Cardiac septum (tissue), 1 donor: ENCODE results near the gene BMP10. TPM values are rescaled to one million over a fixed set of nuclear protein-coding genes. Genes with fewer than 3 reads are reported as not detected.

Experiments used
- DNase-seq: peaks from one replicate; pipeline ENCODE4 v3.0.0-alpha.2; 2020; ENCODE audit warnings: low spot score
- intact Hi-C: fragments of 100-400 bp; cut with DNase I; formaldehyde crosslinking; loops from one replicate; pipeline ENCODE4 v1.14.0; 2022
- long read RNA-seq: library from polyadenylated mRNA; unstranded; transcript quantifications from one replicate; pipeline ENCODE4 v2.0.0, GENCODE V29; 2021
- total RNA-seq: library from RNA; stranded (reverse); fragmentation: NEBNext Ultra II Directional; extraction: Animal tissue kit (Norgen Biotek cat#: 25700); gene quantifications from one replicate; pipeline ENCODE4 v1.2.1, GENCODE V29; 2021
- donor health status: DM: no; HTN: no; CAD: no.

The BMP10 gene, protein sequence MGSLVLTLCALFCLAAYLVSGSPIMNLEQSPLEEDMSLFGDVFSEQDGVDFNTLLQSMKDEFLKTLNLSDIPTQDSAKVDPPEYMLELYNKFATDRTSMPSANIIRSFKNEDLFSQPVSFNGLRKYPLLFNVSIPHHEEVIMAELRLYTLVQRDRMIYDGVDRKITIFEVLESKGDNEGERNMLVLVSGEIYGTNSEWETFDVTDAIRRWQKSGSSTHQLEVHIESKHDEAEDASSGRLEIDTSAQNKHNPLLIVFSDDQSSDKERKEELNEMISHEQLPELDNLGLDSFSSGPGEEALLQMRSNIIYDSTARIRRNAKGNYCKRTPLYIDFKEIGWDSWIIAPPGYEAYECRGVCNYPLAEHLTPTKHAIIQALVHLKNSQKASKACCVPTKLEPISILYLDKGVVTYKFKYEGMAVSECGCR
- 0.83 TPM for total RNA-seq
- long read RNA-seq = 0 reads

GRCh38 chr2:68871159-68871764, at the start of gene BMP10:
BMP10 (minus strand) TSS chr2:68871397; CDS start chr2:68871358, 39 bp downstream.
- DNase-seq = no peak
- intact Hi-C loops = no loop called here

GRCh38 chr2:68920481-68921170, 49.4 kb upstream of the BMP10 start:
- DNase-seq = no peak
- intact Hi-C loops = loop anchor here (5.0 kb wide), 1 partner anchor 458 kb away; no protein-coding TSS in a partner anchor

GRCh38 chr2:68918497-68918896, 47.3 kb upstream of the BMP10 start:
- intact Hi-C loops = no loop called here
- no peak for DNase-seq

- DNase-seq = no peak
- intact Hi-C loops = no loop called here
Measured at GRCh38 chr2:68917034-68917718, 46.0 kb upstream of the BMP10 start.

- intact Hi-C loops = no loop called here
- DNase-seq = no peak
Measured at GRCh38 chr2:68916226-68916625, 45.0 kb upstream of the BMP10 start.

DNA sequence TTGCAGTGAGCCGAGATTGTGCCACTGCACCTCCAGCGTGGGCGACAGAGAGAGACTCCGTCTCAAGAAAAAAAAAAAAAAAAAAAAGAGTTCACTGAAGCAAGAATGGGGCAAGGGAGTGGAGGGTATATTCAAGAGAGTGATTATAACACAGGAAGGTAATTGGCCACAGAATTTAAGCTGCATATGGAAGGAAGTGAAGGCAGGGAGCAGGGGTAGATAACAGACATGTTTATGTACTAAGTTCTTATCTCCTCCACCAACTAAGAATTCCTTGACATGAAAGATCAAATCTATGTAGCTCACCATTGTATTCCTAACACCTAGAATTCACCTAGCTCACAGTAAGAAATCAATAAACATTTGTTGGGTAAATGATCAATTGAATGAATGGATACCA, 44.2 kb upstream of the BMP10 start:
- no peak for DNase-seq
- intact Hi-C loops = no loop called here

DNA sequence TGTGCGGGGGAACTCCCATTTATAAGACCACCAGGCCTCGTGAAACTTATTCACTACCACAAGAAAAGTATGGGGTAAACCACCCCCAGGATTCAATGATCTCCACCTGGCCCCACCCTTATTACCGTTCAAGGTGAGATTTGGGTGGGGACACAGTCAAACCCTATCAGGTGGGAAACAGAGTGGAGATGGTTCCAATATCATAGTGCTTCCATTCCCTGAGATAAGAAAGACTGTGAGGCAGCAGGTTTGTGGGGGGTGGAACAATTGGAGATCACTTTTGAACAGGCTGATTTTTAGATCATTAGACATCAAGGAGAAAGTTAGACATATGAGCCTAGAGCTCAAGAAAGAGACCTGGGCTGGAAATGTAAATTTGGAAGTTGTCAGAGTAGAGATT, 42.2 kb upstream of the BMP10 start:
- intact Hi-C loops = loop anchor here (5.0 kb wide), 1 partner anchor 206 kb away; no protein-coding TSS in a partner anchor
- DNase-seq = no peak

GRCh38 chr2:68912732-68913131, 41.5 kb upstream of the BMP10 start:
- no peak for DNase-seq
- intact Hi-C loops = loop anchor here (5.0 kb wide), 1 partner anchor 205 kb away; no protein-coding TSS in a partner anchor

DNA sequence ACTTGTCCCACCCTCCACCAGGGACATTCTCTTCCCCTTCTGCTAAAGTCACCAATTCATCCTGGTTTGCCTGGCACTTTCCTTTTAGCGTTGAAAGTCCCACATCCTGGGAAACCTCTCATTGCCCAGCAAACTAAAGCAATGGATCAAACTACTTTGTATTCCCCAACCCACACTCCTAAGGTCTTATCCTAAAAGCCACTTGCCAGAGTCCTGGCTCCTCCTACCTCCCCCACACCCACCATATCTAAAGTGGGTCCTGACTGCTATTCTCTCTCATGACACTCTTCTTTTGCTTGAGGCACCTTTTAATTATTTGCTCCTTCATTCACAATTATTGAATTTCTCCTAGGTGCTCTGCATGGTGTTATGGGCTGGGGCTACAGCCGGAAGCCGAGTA, 40.9 kb upstream of the BMP10 start:
- intact Hi-C loops = loop anchor here (5.0 kb wide), 1 partner anchor 205 kb away; no protein-coding TSS in a partner anchor
- no peak for DNase-seq

- DNase-seq = no peak
- intact Hi-C loops = loop anchor here (5.0 kb wide), 1 partner anchor 204 kb away; no protein-coding TSS in a partner anchor
Measured at GRCh38 chr2:68911709-68912108, 40.5 kb upstream of the BMP10 start.

- DNase-seq = no peak
- intact Hi-C loops = loop anchor here (5.0 kb wide), 1 partner anchor 204 kb away; no protein-coding TSS in a partner anchor
Measured at GRCh38 chr2:68911246-68911645, 40.0 kb upstream of the BMP10 start.

DNA sequence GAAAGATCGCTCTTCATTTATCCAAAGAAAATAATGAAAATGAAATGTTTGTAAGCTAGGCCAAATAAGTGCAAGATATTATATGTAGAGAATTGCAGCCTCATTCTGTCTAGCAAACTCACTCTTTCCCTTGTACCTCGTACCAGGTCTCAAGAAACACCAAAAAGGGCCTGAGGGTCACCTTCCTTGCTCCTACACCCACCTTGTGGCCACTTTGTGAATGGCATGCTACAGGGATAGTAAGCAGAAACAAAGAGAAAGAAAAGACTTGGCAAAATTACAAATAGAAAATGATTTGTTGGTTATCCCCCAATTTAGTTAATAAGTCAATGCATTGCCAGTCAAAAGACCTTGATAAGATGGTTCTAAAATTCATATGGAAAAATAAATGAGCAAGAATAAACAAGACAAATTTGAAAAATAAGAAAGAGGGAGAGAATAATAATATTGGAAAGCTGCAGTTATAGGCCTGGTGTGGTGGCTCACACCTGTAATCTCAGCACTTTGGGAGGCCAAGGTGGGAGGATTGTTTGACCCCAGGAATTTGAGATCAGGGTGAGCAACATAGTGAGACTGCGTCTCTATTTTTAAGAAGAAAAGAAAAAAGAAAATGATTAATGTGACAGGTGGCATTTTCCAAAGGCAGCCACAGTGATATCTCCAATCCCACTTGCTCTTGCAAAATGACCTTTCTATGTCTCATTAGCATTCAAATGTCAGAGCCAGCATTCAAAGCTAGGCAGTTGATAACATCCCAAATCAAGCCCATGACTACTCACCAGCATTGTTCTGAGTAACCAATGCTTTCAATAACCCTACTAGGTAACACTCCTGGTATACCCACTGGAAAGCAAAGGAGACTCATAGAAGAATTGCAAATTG, 38.8 kb upstream of the BMP10 start:
- no peak for DNase-seq
- intact Hi-C loops = loop anchor here (2.0 to 5.0 kb wide), 4 partner anchors 77 to 203 kb away; no protein-coding TSS in a partner anchor

DNA sequence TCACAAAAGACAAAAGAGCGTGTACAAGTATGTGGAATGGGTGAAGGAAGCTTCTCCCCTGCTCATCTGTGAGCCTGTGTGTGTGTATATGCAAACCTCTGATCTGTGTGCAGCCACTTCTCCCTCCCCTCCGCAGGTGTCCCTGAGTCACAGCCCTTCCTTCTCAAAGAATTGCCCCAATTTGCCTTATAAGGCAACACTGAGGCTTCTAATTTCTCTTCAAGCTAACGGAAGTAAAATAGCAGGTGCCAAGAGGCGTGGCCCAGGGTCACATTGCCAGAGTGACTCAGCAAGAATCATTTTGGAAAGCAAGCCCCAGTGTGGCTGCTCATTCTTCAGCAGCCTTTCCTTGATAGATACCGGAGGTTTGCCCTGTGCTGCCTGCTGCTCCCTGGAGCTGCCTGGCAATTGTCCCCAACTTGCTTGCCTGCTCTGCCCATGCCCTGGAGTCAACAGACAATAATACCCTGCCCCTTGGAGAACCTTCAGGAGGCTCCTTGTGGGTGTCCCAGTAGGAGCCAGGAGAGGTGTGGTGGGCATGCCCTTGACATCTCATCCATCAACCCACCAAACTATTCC, 37.3 kb upstream of the BMP10 start:
- intact Hi-C loops = loop anchor here (2.0 to 5.0 kb wide), 3 partner anchors 76 to 191 kb away; no protein-coding TSS in a partner anchor
- DNase-seq = peak; percentile 86

GRCh38 chr2:68907920-68908253, 36.7 kb upstream of the BMP10 start:
- intact Hi-C loops = loop anchor here (2.0 to 5.0 kb wide), 3 partner anchors 75 to 191 kb away; no protein-coding TSS in a partner anchor
- no peak for DNase-seq

- no peak for DNase-seq
- intact Hi-C loops = loop anchor here (5.0 kb wide), 1 partner anchor 190 kb away; no protein-coding TSS in a partner anchor
Measured at GRCh38 chr2:68907232-68907919, 36.2 kb upstream of the BMP10 start.

- no peak for DNase-seq
- intact Hi-C loops = loop anchor here (5.0 kb wide), 1 partner anchor 189 kb away; no protein-coding TSS in a partner anchor
Measured at GRCh38 chr2:68906716-68907115, 35.5 kb upstream of the BMP10 start.

DNA sequence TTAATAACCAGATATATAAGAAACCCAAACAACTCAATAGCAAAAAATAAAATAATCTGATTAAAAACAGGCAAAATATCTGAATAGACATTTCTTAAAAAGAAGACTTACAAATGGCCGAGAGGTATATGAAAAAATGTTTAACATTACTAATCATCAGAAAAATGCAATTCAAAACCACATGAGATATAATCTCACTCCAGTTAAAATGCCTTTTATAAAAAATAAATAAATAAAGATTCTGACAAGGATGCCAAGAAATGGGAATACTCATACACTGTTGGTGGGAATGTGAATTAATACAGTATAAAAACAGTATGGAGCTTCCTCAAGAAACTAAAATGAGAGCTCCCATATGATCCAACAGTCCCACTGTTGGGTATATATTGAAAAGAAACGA, 33.9 kb upstream of the BMP10 start:
- intact Hi-C loops = loop anchor here (5.0 kb wide), 1 partner anchor 188 kb away; no protein-coding TSS in a partner anchor
- no peak for DNase-seq
